AG09309 (cell line): ENCODE measurements around the gene ATG10.
"Not testable (repeated sequence)": the region's sequence is repeated elsewhere in the genome, so short reads cannot be mapped to it uniquely, and the experiment has no call there.

Experiments used
- DNase-seq: peaks from one replicate; pipeline ENCODE4 v3.0.0-alpha.2; 2010; ENCODE audit warnings: low read depth
- H3K4me3 ChIP-seq: 2 replicates; pipeline ENCODE4 v1.5.1; 2011; ENCODE audit warnings: mild to moderate bottlenecking, low read depth, low read length, moderate library complexity; ENCODE audit not compliant: control insufficient read depth
- TF ChIP-seq, protein P1 (sequence below): IDR thresholded peaks from 2 replicates; pipeline ENCODE4 v1.5.1; 2011; ENCODE audit warnings: mild to moderate bottlenecking, low read depth, low read length, inconsistent platforms; ENCODE audit not compliant: insufficient read depth, control insufficient read depth; ENCODE audit errors: missing control alignments

Gene ATG10

DNA sequence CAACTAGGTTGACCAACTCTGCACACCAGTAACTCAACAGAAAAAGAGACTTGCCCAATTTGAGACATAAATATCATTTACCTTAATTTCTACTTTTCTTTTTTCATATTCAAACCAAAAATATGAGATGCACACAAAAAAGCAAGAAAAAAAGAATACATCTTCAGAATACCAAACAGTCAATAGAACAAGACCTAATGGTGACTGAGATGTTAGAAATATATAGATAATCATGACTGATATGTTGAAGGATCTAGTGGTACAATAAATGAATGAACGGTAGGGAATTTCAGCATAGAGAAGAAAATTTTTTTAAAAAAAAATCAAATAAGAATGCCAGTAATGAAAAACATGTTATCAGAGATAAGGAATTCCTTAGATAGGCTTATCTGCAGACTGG is 29.1 kb upstream of the ATG10 start:
- H3K4me3 ChIP-seq: no peak overlapping the region
- DNase-seq: no peak
- TF ChIP-seq, protein P1, sequence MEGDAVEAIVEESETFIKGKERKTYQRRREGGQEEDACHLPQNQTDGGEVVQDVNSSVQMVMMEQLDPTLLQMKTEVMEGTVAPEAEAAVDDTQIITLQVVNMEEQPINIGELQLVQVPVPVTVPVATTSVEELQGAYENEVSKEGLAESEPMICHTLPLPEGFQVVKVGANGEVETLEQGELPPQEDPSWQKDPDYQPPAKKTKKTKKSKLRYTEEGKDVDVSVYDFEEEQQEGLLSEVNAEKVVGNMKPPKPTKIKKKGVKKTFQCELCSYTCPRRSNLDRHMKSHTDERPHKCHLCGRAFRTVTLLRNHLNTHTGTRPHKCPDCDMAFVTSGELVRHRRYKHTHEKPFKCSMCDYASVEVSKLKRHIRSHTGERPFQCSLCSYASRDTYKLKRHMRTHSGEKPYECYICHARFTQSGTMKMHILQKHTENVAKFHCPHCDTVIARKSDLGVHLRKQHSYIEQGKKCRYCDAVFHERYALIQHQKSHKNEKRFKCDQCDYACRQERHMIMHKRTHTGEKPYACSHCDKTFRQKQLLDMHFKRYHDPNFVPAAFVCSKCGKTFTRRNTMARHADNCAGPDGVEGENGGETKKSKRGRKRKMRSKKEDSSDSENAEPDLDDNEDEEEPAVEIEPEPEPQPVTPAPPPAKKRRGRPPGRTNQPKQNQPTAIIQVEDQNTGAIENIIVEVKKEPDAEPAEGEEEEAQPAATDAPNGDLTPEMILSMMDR: no peak

DNA sequence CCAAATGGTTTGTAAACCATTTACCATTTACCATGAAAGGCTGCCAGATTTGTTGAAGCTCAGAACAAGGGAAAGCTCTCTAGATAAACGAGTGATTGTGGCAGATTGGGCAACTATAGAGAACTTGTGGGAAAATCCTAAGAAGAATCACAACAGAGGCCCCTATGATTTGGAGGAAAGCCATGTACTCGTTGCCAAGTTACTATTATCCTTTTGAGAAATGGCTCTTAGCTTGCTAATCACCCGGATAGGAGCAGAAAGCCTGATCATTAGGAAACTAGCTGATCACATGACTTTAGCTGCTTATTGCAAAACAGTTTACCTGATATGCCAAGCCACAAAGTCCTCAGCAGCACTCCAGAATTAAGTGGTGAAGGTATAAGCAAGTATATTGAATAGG is 23.5 kb upstream of the ATG10 start:
- TF ChIP-seq, protein P1: no peak
- DNase-seq: peak; percentile 20
- H3K4me3 ChIP-seq: no peak overlapping the region

DNA sequence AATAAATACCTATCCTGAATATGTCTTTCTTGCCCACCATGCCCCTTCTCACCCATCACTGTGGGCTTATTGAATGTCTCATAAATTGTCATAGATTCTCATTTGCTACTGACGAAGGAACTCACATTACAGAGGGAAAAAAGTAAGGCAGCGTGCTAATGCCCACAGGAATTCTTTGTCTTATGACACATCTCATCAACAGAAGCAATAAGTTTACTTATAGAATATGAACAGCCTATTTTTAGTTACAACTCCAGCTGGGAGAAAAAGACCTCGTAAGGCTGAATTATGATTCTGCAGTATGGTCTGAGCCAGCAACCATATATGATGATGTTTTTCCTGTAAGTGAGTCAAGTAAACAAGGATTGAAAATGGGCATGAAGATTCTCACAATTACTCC is 22.4 kb upstream of the ATG10 start:
- TF ChIP-seq, protein P1: no peak
- no peak for DNase-seq
- H3K4me3 ChIP-seq: no peak overlapping the region

GRCh38 chr5:81950996-81951395 is 20.8 kb upstream of the ATG10 start:
- TF ChIP-seq, protein P1: no peak

GRCh38 chr5:81954796-81955195 is 17.0 kb upstream of the ATG10 start:
- not testable (repeated sequence) for H3K4me3 ChIP-seq, DNase-seq

More at GRCh38 chr5:81950996-81951395, 20.8 kb upstream of the ATG10 start:
- no peak for DNase-seq
- no peak overlapping the region for H3K4me3 ChIP-seq

- DNase-seq, H3K4me3 ChIP-seq: not testable (repeated sequence)
Observed at GRCh38 chr5:81958129-81958528, 13.7 kb upstream of the ATG10 start.

- no peak for DNase-seq
- TF ChIP-seq, protein P1: no peak
- H3K4me3 ChIP-seq: no peak overlapping the region
Observed at GRCh38 chr5:81961651-81962440, 10.0 kb upstream of the ATG10 start.

DNA sequence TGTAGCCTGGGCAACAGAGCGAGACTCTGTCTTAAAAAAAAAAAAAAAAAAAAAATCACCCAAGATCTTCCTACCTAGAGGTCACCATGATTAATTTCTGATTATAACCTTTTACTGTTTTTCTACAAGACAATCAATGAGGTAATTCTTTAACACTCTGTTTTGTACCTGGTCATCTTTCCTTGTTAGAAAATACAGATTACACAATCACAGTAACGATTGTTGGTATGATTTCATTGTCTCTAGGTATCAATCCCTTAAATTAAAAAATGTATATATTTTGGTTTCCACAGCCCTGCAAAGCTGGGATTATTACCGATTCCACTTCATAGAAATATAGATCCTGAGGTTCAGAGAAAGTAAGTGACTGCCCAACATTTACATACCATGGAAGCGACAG is 8.3 kb upstream of the ATG10 start:
- TF ChIP-seq, protein P1: no peak

More for the DNA sequence above, 8.3 kb upstream of the ATG10 start:
- DNase-seq: no peak
- H3K4me3 ChIP-seq: no peak overlapping the region
